ENCODE data around the gene GSTT4.

GRCh38 chr22:24007253-24008021 is 2.2 kb upstream of the GSTT4 start:
- no peak for TF ChIP-seq TCF4 (CRISPR knock-in tag; IDR thresholded peaks at IDR 0.05; ENCODE audit: borderline replicate concordance)
- no peak for TF ChIP-seq ZFP3 (CRISPR knock-in tag; IDR thresholded peaks at IDR 0.05)
- no peak for TF ChIP-seq PATZ1 (CRISPR knock-in tag; IDR thresholded peaks at IDR 0.05; ENCODE audit: borderline replicate concordance)
- TF ChIP-seq ISL1 (CRISPR knock-in tag; IDR thresholded peaks at IDR 0.05), result no peak
- TF ChIP-seq OSR1 (CRISPR knock-in tag; IDR thresholded peaks at IDR 0.05), result no peak
- no peak for TF ChIP-seq ZFP30 (CRISPR knock-in tag; IDR thresholded peaks at IDR 0.05)
- no peak for TF ChIP-seq GLIS3 (CRISPR knock-in tag; IDR thresholded peaks at IDR 0.05)
